Esophagus (tissue), 2 donors: ENCODE data around the gene CAMSAP2. TPM values are rescaled to one million over a fixed set of nuclear protein-coding genes. Genes with fewer than 3 reads are reported as not detected.

ENCODE experiments used
- H3K27ac ChIP-seq, 2 donors: one replicate each; pipeline ENCODE4 v1.5.1; 2013; ENCODE audit warnings: low read depth in 2 of 2, mild to moderate bottlenecking in 2 of 2, inconsistent platforms in 1 of 2, low read length in 1 of 2, moderate library complexity in 1 of 2
- H3K27me3 ChIP-seq, 2 donors: one replicate each; pipeline ENCODE4 v1.6.1; 2013; ENCODE audit warnings: low read length in 2 of 2, control low read depth in 1 of 2, mild to moderate bottlenecking in 1 of 2; ENCODE audit not compliant: insufficient read depth in 2 of 2, control insufficient read depth in 1 of 2
- H3K36me3 ChIP-seq, 2 donors: one replicate each; pipeline ENCODE4 v1.6.1; 2013; ENCODE audit warnings: low read length in 1 of 2; ENCODE audit not compliant: control insufficient read depth in 2 of 2, insufficient read depth in 2 of 2
- H3K4me1 ChIP-seq, 2 donors: one replicate each; pipeline ENCODE4 v1.6.1; 2013; ENCODE audit warnings: low read length in 1 of 2; ENCODE audit not compliant: control insufficient read depth in 2 of 2, insufficient read depth in 2 of 2
- H3K4me3 ChIP-seq, 2 donors: one replicate each; pipeline ENCODE4 v1.5.1; 2013; ENCODE audit warnings: low read length in 2 of 2, mild to moderate bottlenecking in 2 of 2, low read depth in 1 of 2, moderate library complexity in 1 of 2
- H3K9me3 ChIP-seq, 2 donors: one replicate each; pipeline ENCODE4 v1.6.1; 2013; ENCODE audit warnings: mild to moderate bottlenecking in 2 of 2, low read depth in 1 of 2, low read length in 1 of 2, moderate library complexity in 1 of 2; ENCODE audit not compliant: control insufficient read depth in 2 of 2, insufficient read depth in 1 of 2
- WGBS, 2 donors: extraction: QIAGEN DNeasy Blood & Tissue Kit; methylation state at CpG; one replicate each; pipeline ENCODE4 v1.1.7; 2013; 5-methylcytosine and 5-hydroxymethylcytosine counted together
- polyA plus RNA-seq, 2 donors: library from polyadenylated mRNA; stranded (reverse); fragments of 200-250 nt; gene quantifications; one replicate each; pipeline ENCODE4 v1.2.3, GENCODE V29; 2013
- donor health status: healthy with polysubstance abuse.
- donor health status: Bipolar disorder and iron deficiency.

The CAMSAP2 gene
- polyA plus RNA-seq, 2 donors = 5.4 to 7.2 TPM

GRCh38 chr1:200710166-200710565, 28.5 kb upstream of the CAMSAP2 start:
- no peak overlapping the region for H3K27ac ChIP-seq
- H3K9me3 ChIP-seq = no peaks in the 10 kb centered on the region
- no peaks in the 10 kb centered on the region for H3K36me3 ChIP-seq
- H3K4me1 ChIP-seq = no peaks in the 10 kb centered on the region
- H3K4me3 ChIP-seq = no peak overlapping the region
- 87 to 90% methylated on average over 2 of the region's 2 CpGs for WGBS, 2 donors
- no peaks in the 10 kb centered on the region for H3K27me3 ChIP-seq

- H3K9me3 ChIP-seq = no peaks in the 10 kb centered on the region
- no peaks in the 10 kb centered on the region for H3K27me3 ChIP-seq
- no peaks in the 10 kb centered on the region for H3K4me1 ChIP-seq
- H3K27ac ChIP-seq = no peak overlapping the region
- 86 to 92% methylated on average over 2 of the region's 2 CpGs for WGBS, 2 donors
- H3K4me3 ChIP-seq = no peak overlapping the region
- H3K36me3 ChIP-seq = no peaks in the 10 kb centered on the region
Measured at GRCh38 chr1:200714504-200715187, 24.0 kb upstream of the CAMSAP2 start.

- no peaks in the 10 kb centered on the region for H3K9me3 ChIP-seq
- H3K4me3 ChIP-seq = no peak overlapping the region
- no peak overlapping the region for H3K27ac ChIP-seq
- 90 to 92% methylated on average over 1 of the region's 1 CpG for WGBS, 2 donors
- no peaks in the 10 kb centered on the region for H3K4me1 ChIP-seq
- H3K36me3 ChIP-seq = no peaks in the 10 kb centered on the region
- H3K27me3 ChIP-seq = no peaks in the 10 kb centered on the region
Measured at GRCh38 chr1:200720199-200720598, 18.5 kb upstream of the CAMSAP2 start.

- no peak overlapping the region for H3K27ac ChIP-seq
- no peaks in the 10 kb centered on the region for H3K27me3 ChIP-seq
- no peak overlapping the region for H3K4me3 ChIP-seq
- no peaks in the 10 kb centered on the region for H3K36me3 ChIP-seq
- H3K4me1 ChIP-seq = no peaks in the 10 kb centered on the region
- no peaks in the 10 kb centered on the region for H3K9me3 ChIP-seq
Measured at GRCh38 chr1:200724064-200724463, 14.6 kb upstream of the CAMSAP2 start.

GRCh38 chr1:200727257-200727656, 11.4 kb upstream of the CAMSAP2 start:
- 82 to 97% methylated on average over 2 of the region's 2 CpGs for WGBS, 2 donors
- no peaks in the 10 kb centered on the region for H3K36me3 ChIP-seq
- no peaks in the 10 kb centered on the region for H3K4me1 ChIP-seq
- H3K4me3 ChIP-seq = no peak overlapping the region
- H3K27ac ChIP-seq = no peak overlapping the region
- H3K9me3 ChIP-seq = no peaks in the 10 kb centered on the region
- H3K27me3 ChIP-seq = no peaks in the 10 kb centered on the region

- no peak overlapping the region for H3K4me3 ChIP-seq
- H3K36me3 ChIP-seq = no peaks in the 10 kb centered on the region
- 49 to 57% methylated on average over 3 of the region's 3 CpGs for WGBS, 2 donors
- no peaks in the 10 kb centered on the region for H3K4me1 ChIP-seq
- H3K27me3 ChIP-seq = no peaks in the 10 kb centered on the region
- no peak overlapping the region for H3K27ac ChIP-seq
- H3K9me3 ChIP-seq = no peaks in the 10 kb centered on the region
Measured at GRCh38 chr1:200729863-200730262, 8.8 kb upstream of the CAMSAP2 start.

GRCh38 chr1:200731654-200732332, 6.9 kb upstream of the CAMSAP2 start:
- H3K36me3 ChIP-seq = no peaks in the 10 kb centered on the region
- H3K27me3 ChIP-seq = no peaks in the 10 kb centered on the region
- H3K4me1 ChIP-seq = no peaks in the 10 kb centered on the region
- 92 to 93% methylated on average over 5 of the region's 5 CpGs for WGBS, 2 donors
- H3K9me3 ChIP-seq = no peaks in the 10 kb centered on the region
- no peak overlapping the region for H3K27ac ChIP-seq
- no peak overlapping the region for H3K4me3 ChIP-seq

GRCh38 chr1:200732438-200732837, 6.3 kb upstream of the CAMSAP2 start:
- no peaks in the 10 kb centered on the region for H3K9me3 ChIP-seq
- no peaks in the 10 kb centered on the region for H3K4me1 ChIP-seq
- H3K27me3 ChIP-seq = no peaks in the 10 kb centered on the region
- whole genome bisulfite sequencing, 2 donors = 75 to 84% methylated on average over 7 of the region's 7 CpGs
- no peak overlapping the region for H3K27ac ChIP-seq
- no peaks in the 10 kb centered on the region for H3K36me3 ChIP-seq
- H3K4me3 ChIP-seq = no peak overlapping the region

- WGBS, 2 donors = 78 to 86% methylated on average over 6 of the region's 6 CpGs
Measured at GRCh38 chr1:200733907-200734306, 4.8 kb upstream of the CAMSAP2 start.

More at GRCh38 chr1:200733907-200734306, 4.8 kb upstream of the CAMSAP2 start:
- H3K4me3 ChIP-seq = no peak overlapping the region
- H3K9me3 ChIP-seq = no peaks in the 10 kb centered on the region
- H3K36me3 ChIP-seq = no peaks in the 10 kb centered on the region
- no peaks in the 10 kb centered on the region for H3K4me1 ChIP-seq
- no peak overlapping the region for H3K27ac ChIP-seq
- H3K27me3 ChIP-seq = no peaks in the 10 kb centered on the region
